HepG2 (cell line): ENCODE measurements around the gene PRSS16. TPM values are rescaled to one million over a fixed set of nuclear protein-coding genes. Genes with fewer than 3 reads are reported as not detected.

Experiments
- ATAD3A ChIP-seq: sonication (generic); formaldehyde crosslinking; IDR thresholded peaks from 2 replicates; pipeline ENCODE4 v1.4.0; 2020; ENCODE audit warnings: missing genetic modification reagents
- ATF2 ChIP-seq: sonication (generic); formaldehyde crosslinking; IDR thresholded peaks from 2 replicates; pipeline ENCODE4 v1.4.0; 2020; ENCODE audit warnings: missing genetic modification reagents
- ETV5 ChIP-seq: IDR thresholded peaks from 2 replicates; pipeline ENCODE4 v1.6.1; 2018; ENCODE audit warnings: missing biosample characterization, missing genetic modification reagents, inconsistent platforms, borderline replicate concordance
- GFI1 ChIP-seq: sonication (generic); formaldehyde crosslinking; IDR thresholded peaks from 2 replicates; pipeline ENCODE4 v1.5.0; 2020; ENCODE audit warnings: missing genetic modification reagents, mild to moderate bottlenecking, borderline replicate concordance
- GLI4 ChIP-seq: sonication (generic); formaldehyde crosslinking; IDR thresholded peaks from 2 replicates; pipeline ENCODE4 v1.5.1; 2020; ENCODE audit warnings: missing genetic modification reagents, mild to moderate bottlenecking, moderate library complexity, borderline replicate concordance
- KLF6 ChIP-seq: IDR thresholded peaks from 2 replicates; pipeline ENCODE4 v1.8.0; 2016; ENCODE audit warnings: missing biosample characterization, missing genetic modification reagents
- MXI1 ChIP-seq: IDR thresholded peaks from 3 replicates; pipeline ENCODE4 v1.6.1; 2012; ENCODE audit warnings: low read depth, low read length, inconsistent platforms, borderline replicate concordance
- RAD51 ChIP-seq: fragments of 450-650 bp; IDR thresholded peaks from 2 replicates; pipeline ENCODE4 v1.6.1; 2016; ENCODE audit warnings: borderline replicate concordance
- REXO4 ChIP-seq: sonication (generic); formaldehyde crosslinking; IDR thresholded peaks from 2 replicates; pipeline ENCODE4 v1.8.0; 2022; ENCODE audit warnings: missing genetic modification reagents, mild to moderate bottlenecking, borderline replicate concordance
- RFXANK ChIP-seq: IDR thresholded peaks from 2 replicates; pipeline ENCODE4 v1.6.1; 2016
- SALL1 ChIP-seq: sonication (generic); formaldehyde crosslinking; IDR thresholded peaks from 2 replicates; pipeline ENCODE4 v1.8.0; 2022; ENCODE audit warnings: mild to moderate bottlenecking, missing genetic modification reagents
- TOE1 ChIP-seq: sonication (generic); formaldehyde crosslinking; IDR thresholded peaks from 2 replicates; pipeline ENCODE4 v1.4.0; 2020; ENCODE audit warnings: mild to moderate bottlenecking, missing genetic modification reagents
- ZBTB3 ChIP-seq: sonication (generic); formaldehyde crosslinking; IDR thresholded peaks from 2 replicates; pipeline ENCODE4 v1.4.0; 2020; ENCODE audit warnings: low read depth, mild to moderate bottlenecking, moderate library complexity, missing genetic modification reagents, borderline replicate concordance
- ZKSCAN8 ChIP-seq: IDR thresholded peaks from 2 replicates; pipeline ENCODE4 v1.6.1; 2016; ENCODE audit warnings: borderline replicate concordance, missing genetic modification reagents, missing compliant biosample characterization
- ZNF362 ChIP-seq: sonication (generic); formaldehyde crosslinking; IDR thresholded peaks from 2 replicates; pipeline ENCODE4 v1.4.0; 2020; ENCODE audit warnings: missing genetic modification reagents, mild to moderate bottlenecking, borderline replicate concordance
- ZNF367 ChIP-seq: sonication (generic); formaldehyde crosslinking; IDR thresholded peaks from 2 replicates; pipeline ENCODE4 v1.4.0; 2020; ENCODE audit warnings: missing genetic modification reagents, borderline replicate concordance
- ZNF570 ChIP-seq: sonication (generic); formaldehyde crosslinking; IDR thresholded peaks from 2 replicates; pipeline ENCODE4 v1.4.0; 2020; ENCODE audit warnings: mild to moderate bottlenecking, missing genetic modification reagents, borderline replicate concordance
- ZNF678 ChIP-seq: sonication (generic); formaldehyde crosslinking; IDR thresholded peaks from 2 replicates; pipeline ENCODE4 v1.4.0; 2020; ENCODE audit warnings: mild to moderate bottlenecking, missing genetic modification reagents
- ZNF724P ChIP-seq: sonication (generic); formaldehyde crosslinking; IDR thresholded peaks from 2 replicates; pipeline ENCODE4 v1.8.0; 2022; ENCODE audit warnings: missing genetic modification reagents, borderline replicate concordance
- ZSCAN12 ChIP-seq: sonication (generic); formaldehyde crosslinking; IDR thresholded peaks from 2 replicates; pipeline ENCODE4 v1.9.0; 2021; ENCODE audit warnings: mild to moderate bottlenecking, missing genetic modification reagents
- ZSCAN9 ChIP-seq: IDR thresholded peaks from 2 replicates; pipeline ENCODE4 v1.6.1; 2016; ENCODE audit warnings: borderline replicate concordance
- ZZZ3 ChIP-seq: sonication (generic); formaldehyde crosslinking; IDR thresholded peaks from 2 replicates; pipeline ENCODE4 v1.4.0; 2020; ENCODE audit warnings: missing genetic modification reagents, mild to moderate bottlenecking, borderline replicate concordance
- polyA plus RNA-seq, 8 experiments: library from polyadenylated mRNA; depleted of rRNA in 3 of 8; stranded (reverse) in 7 of 8; unstranded in 1 of 8; fragments of >200 nt; fragmentation: Illumina TruSeq in 4 of 8; extraction: Trizol in 4 of 8; gene quantifications; 2 replicates each; pipeline versions ENCODE4 v1.2.1 to v1.2.3, GENCODE V29; 2011 to 2016; ENCODE audit warnings: low read depth in 4 of 8, missing spikeins in 1 of 8, mixed read lengths in 1 of 8; ENCODE audit not compliant: insufficient read depth in 1 of 8
- total RNA-seq, 5 experiments: library from RNA; depleted of rRNA; stranded (reverse); fragments of >200 nt; fragmentation: Illumina TruSeq; extraction: Trizol; gene quantifications; 2 replicates each; pipeline ENCODE4 v1.2.3, GENCODE V29; 2016; ENCODE audit warnings: low read depth in 1 of 5
- TF ChIP-seq, protein P1 (sequence below): sonication (generic); formaldehyde crosslinking; IDR thresholded peaks from 2 replicates; pipeline ENCODE4 v1.4.0; 2020; ENCODE audit warnings: missing genetic modification reagents, borderline replicate concordance
- TF ChIP-seq, protein P2 (sequence below): sonication (generic); formaldehyde crosslinking; IDR thresholded peaks from 2 replicates; pipeline ENCODE4 v1.4.0; 2020; ENCODE audit warnings: missing genetic modification reagents

PRSS16 gene
- total and polyA plus RNA-seq, 2 of the 13 experiments (the other 11 are each of a cell fraction or from before 2014, with no cell fraction given) = not detected

DNA sequence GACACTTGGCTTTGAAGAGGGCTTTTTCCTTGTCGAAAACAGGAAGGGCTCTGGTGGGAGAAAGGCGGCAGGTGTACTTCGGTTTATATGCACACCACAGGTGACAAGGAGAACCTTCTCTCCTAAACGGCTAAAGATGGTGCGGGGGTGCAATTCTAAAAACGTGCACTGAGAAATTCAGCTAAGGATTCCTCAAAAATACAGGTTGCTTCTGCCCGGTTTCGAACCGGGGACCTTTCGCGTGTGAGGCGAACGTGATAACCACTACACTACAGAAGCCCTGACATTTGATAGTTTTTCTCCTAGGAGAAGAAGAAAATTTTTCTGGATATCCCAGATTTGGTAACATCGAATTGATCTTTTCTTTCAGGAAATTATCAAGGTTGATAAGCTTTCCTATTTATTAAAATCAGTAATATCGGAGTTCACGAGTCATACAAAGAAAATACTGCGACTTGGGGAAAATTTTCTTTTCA is 32.6 kb downstream of the PRSS16 start (continued):
- TF ChIP-seq, protein P1, sequence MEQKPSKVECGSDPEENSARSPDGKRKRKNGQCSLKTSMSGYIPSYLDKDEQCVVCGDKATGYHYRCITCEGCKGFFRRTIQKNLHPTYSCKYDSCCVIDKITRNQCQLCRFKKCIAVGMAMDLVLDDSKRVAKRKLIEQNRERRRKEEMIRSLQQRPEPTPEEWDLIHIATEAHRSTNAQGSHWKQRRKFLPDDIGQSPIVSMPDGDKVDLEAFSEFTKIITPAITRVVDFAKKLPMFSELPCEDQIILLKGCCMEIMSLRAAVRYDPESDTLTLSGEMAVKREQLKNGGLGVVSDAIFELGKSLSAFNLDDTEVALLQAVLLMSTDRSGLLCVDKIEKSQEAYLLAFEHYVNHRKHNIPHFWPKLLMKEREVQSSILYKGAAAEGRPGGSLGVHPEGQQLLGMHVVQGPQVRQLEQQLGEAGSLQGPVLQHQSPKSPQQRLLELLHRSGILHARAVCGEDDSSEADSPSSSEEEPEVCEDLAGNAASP = 0 out of 2 replicates have a peak, but pooled peaks have one; percentile 17
- TF ChIP-seq SALL1 (CRISPR knock-in tag) (no peak; the same call in 1 of the 2 replicates), RAD51 (no peak), ETV5 (CRISPR knock-in tag) (no peak), ZSCAN9 (CRISPR knock-in tag) (peak; percentile 64; the same call in 1 of the 2 replicates), RFXANK (CRISPR knock-in tag) (no peak), KLF6 (CRISPR knock-in tag) (no peak), REXO4 (CRISPR knock-in tag) (no peak), ZSCAN12 (CRISPR knock-in tag) (peak; percentile 20; the same call in 1 of the 2 replicates), ZBTB3 (no peak), ZNF367 (CRISPR knock-in tag) (no peak), ATF2 (CRISPR knock-in tag) (no peak; the same call in 1 of the 2 replicates), ZZZ3 (CRISPR knock-in tag) (no peak), GFI1 (CRISPR knock-in tag) (peak; percentile 71), MXI1 (no peak), ZNF678 (CRISPR knock-in tag) (no peak), ZNF724P (CRISPR knock-in tag) (0 out of 2 replicates have a peak, but pooled peaks have one; percentile 55), TOE1 (no peak), GLI4 (CRISPR knock-in tag) (no peak), ATAD3A (CRISPR knock-in tag) (no peak), ZKSCAN8 (0 out of 2 replicates have a peak, but pooled peaks have one; percentile 15), ZNF570 (no peak), ZNF362 (CRISPR knock-in tag) (peak; percentile 50)
- TF ChIP-seq, protein P2, sequence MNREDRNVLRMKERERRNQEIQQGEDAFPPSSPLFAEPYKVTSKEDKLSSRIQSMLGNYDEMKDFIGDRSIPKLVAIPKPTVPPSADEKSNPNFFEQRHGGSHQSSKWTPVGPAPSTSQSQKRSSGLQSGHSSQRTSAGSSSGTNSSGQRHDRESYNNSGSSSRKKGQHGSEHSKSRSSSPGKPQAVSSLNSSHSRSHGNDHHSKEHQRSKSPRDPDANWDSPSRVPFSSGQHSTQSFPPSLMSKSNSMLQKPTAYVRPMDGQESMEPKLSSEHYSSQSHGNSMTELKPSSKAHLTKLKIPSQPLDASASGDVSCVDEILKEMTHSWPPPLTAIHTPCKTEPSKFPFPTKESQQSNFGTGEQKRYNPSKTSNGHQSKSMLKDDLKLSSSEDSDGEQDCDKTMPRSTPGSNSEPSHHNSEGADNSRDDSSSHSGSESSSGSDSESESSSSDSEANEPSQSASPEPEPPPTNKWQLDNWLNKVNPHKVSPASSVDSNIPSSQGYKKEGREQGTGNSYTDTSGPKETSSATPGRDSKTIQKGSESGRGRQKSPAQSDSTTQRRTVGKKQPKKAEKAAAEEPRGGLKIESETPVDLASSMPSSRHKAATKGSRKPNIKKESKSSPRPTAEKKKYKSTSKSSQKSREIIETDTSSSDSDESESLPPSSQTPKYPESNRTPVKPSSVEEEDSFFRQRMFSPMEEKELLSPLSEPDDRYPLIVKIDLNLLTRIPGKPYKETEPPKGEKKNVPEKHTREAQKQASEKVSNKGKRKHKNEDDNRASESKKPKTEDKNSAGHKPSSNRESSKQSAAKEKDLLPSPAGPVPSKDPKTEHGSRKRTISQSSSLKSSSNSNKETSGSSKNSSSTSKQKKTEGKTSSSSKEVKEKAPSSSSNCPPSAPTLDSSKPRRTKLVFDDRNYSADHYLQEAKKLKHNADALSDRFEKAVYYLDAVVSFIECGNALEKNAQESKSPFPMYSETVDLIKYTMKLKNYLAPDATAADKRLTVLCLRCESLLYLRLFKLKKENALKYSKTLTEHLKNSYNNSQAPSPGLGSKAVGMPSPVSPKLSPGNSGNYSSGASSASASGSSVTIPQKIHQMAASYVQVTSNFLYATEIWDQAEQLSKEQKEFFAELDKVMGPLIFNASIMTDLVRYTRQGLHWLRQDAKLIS (CRISPR knock-in tag) = no peak
